Esophagus squamous epithelium (tissue), 4 donors: Measurements from ENCODE around the gene CIRBP.

ENCODE experiments used
- POLR2A ChIP-seq, 4 donors: fragments of 450-650 bp; IDR thresholded peaks; one replicate each; pipeline ENCODE4 v1.6.1; 2017; ENCODE audit warnings: antibody characterized with exemption in 4 of 4, mild to moderate bottlenecking in 4 of 4, moderate library complexity in 3 of 4
- TF ChIP-seq, protein P1 (sequence below), 6 experiments: fragments of 450-650 bp in 4 of 6; fragments of 200-600 bp in 2 of 6; sonication (generic) in 2 of 6; IDR thresholded peaks; one replicate each; pipeline ENCODE4 v1.5.1; 2016 to 2019; ENCODE audit warnings: antibody characterized with exemption in 6 of 6, mild to moderate bottlenecking in 4 of 6, moderate library complexity in 4 of 6

DNA sequence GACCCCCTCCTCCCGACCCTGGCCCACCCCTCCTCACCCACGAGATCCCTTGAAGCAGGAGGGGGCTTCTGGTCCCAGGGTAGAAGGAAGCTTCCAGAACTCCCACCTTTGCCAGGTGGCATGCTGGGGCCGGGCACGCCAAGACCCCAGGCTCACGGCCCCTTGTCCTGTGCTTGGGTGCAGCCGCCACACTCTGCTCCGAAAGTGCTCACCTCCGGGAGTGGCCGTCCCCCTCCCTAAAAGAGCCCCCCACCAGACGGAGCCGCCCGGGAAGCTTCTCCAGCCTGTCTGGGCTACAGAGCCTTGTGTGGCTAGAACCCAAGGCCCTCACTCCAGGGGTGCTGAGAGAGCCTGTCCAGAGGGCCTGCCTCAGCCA lies 14.8 kb downstream of the CIRBP start:
- TF ChIP-seq, protein P1, sequence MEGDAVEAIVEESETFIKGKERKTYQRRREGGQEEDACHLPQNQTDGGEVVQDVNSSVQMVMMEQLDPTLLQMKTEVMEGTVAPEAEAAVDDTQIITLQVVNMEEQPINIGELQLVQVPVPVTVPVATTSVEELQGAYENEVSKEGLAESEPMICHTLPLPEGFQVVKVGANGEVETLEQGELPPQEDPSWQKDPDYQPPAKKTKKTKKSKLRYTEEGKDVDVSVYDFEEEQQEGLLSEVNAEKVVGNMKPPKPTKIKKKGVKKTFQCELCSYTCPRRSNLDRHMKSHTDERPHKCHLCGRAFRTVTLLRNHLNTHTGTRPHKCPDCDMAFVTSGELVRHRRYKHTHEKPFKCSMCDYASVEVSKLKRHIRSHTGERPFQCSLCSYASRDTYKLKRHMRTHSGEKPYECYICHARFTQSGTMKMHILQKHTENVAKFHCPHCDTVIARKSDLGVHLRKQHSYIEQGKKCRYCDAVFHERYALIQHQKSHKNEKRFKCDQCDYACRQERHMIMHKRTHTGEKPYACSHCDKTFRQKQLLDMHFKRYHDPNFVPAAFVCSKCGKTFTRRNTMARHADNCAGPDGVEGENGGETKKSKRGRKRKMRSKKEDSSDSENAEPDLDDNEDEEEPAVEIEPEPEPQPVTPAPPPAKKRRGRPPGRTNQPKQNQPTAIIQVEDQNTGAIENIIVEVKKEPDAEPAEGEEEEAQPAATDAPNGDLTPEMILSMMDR (IDR thresholded peaks at IDR 0.05): no peak
- no peak for TF ChIP-seq POLR2A (IDR thresholded peaks at IDR 0.05)
